HG03135 (cell line): Measurements from ENCODE around the gene P3H2.

Experiments used
- ATAC-seq: cut with Tn5 transposase; IDR thresholded peaks from one replicate; pipeline ENCODE4 v1.9.1; 2021; ENCODE audit warnings: mild to moderate bottlenecking, moderate library complexity; ENCODE audit not compliant: unreplicated experiment

P3H2 gene

DNA sequence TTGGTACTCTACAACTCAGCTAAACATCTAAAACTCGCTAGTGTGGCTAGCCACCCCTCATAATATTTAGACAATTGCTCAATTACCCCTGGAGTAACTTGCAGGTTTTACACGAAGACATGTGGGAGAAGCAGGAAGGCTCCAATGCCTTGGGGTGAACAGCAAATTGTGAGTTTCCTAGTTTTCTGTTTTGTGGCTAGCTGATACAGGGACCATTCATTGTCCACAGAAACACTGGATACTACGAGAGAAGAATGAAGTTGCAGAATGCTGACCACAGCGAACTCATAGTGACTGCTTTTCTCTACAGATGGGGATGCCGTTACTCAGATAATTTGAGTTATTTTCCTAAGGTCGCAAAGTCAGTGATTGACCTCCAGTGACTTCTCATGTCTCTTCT is 212.9 kb downstream of the P3H2 start:
- ATAC-seq = no peak
